ENCODE results near the gene SIX1. TPM values are rescaled to one million over a fixed set of nuclear protein-coding genes. Genes with fewer than 3 reads are reported as not detected.

Gene SIX1
- total RNA-seq, 1 experiment from 2014 or later = 7.4 TPM

DNA sequence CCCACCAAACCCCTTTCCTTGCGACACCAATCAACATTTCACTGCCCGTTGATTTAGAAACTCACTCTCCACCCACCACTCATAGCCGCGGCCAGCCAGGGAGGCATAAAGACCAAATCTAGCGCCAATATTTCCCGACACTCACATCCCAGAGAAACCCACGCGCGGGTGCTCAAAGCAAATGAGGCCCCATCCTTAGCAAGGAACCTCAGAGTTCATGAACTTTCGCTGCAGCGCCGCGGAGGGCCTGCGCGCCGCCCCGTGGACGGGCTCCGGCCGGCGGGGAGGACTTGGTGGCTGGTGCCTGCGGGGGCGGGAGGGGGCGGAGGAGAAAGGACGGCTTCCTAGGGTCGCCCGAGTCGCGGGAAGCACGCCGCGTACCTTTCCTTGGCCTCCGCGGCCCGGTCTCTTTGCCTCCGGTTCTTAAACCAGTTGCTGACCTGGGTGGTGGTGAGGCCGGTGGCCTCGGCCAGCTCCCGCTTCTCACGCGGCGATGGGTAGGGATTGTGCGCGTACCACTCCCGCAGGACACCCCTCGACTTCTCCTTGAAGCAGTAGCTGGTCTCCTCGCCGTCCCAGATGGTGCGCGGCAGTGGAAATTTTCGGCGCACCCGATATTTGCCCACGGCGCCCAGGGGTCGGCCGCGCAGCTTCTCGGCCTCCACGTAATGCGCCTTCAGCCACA is 886 bp downstream of the SIX1 start:
- H3K9me3 ChIP-seq (ENCODE audit: control insufficient read depth, insufficient read depth, low read depth, low read length) = no peaks in the 10 kb centered on the region
- POLR2A ChIA-PET = no interaction called here
- H3K36me3 ChIP-seq (ENCODE audit: control insufficient read depth, insufficient read depth, low read length) = no peaks in the 10 kb centered on the region; the same call in 1 of the 2 replicates
- peaks cover 21% of the 10 kb centered on the region for H3K4me1 ChIP-seq (ENCODE audit: control insufficient read depth, insufficient read depth, low read length)
- H3K27me3 ChIP-seq (ENCODE audit: control insufficient read depth, insufficient read depth, low read length) = no peaks in the 10 kb centered on the region
- ATAC-seq (peak; percentile 42; the same call in 1 of the 2 replicates), DNase-seq (ENCODE audit: low read depth, low spot score) (no peak)
- intact Hi-C loops (cut with micrococcal nuclease; ENCODE audit: unreplicated experiment) (loop anchor here (5.0 kb wide), 2 partner anchors 74 to 334 kb away; partner anchors contain the start of genes SIX4, SLC38A6 and TRMT5), in situ Hi-C loops (cut with HindIII; ENCODE audit: low pct_unique_long_range_greater_than_20kb, low sequenced_read_pairs) (no loop called here)
- peak overlapping the region; percentile 90 for H3K27ac ChIP-seq (ENCODE audit: low read length)
- CTCF ChIA-PET = interaction anchor here (1.3 kb wide), 1 partner anchor 23 kb away, joined by 3 read pairs; no protein-coding TSS in a partner anchor
- no peak for TF ChIP-seq TCF7L2 (IDR thresholded peaks at IDR 0.05; ENCODE audit: low read depth, low read length)
- TF ChIP-seq, protein P1, sequence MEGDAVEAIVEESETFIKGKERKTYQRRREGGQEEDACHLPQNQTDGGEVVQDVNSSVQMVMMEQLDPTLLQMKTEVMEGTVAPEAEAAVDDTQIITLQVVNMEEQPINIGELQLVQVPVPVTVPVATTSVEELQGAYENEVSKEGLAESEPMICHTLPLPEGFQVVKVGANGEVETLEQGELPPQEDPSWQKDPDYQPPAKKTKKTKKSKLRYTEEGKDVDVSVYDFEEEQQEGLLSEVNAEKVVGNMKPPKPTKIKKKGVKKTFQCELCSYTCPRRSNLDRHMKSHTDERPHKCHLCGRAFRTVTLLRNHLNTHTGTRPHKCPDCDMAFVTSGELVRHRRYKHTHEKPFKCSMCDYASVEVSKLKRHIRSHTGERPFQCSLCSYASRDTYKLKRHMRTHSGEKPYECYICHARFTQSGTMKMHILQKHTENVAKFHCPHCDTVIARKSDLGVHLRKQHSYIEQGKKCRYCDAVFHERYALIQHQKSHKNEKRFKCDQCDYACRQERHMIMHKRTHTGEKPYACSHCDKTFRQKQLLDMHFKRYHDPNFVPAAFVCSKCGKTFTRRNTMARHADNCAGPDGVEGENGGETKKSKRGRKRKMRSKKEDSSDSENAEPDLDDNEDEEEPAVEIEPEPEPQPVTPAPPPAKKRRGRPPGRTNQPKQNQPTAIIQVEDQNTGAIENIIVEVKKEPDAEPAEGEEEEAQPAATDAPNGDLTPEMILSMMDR (IDR thresholded peaks at IDR 0.05) = peak; percentile 27; the same call in 1 of the 2 replicates
- H3K4me3 ChIP-seq (ENCODE audit: low read depth in 2 of 2, low read length in 2 of 2) = peak overlapping the region; percentile 69 to 81
- no TSS peak for BruUV-seq (replicated peaks)

DNA sequence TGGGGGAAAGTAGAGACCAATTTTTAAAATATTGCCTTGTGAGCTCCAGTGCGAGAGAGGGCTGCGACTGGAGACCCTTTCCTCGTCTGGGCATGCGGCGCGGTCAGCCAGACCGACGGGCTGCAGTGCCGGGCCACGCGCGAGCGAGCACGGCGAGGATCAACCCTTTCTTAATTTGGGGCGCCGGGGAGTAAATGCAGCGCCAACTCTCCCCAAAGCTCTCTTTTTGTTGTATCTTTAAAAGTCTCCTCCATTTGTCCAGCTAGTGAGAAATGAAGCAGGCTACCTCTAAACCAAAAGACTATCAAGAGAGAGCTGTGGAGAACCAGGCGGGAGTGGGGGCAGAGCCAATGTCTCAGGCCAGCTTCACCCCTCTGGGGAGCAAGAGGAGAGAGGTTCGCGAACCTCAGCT is 1.4 kb downstream of the SIX1 start:
- ChIA-PET POLR2A (no interaction called here), CTCF (interaction anchor here (1.3 kb wide), 1 partner anchor 23 kb away, joined by 3 read pairs; no protein-coding TSS in a partner anchor)
- Histone ChIP-seq H3K9me3 (ENCODE audit: control insufficient read depth, insufficient read depth, low read depth, low read length) (no peaks in the 10 kb centered on the region), H3K27me3 (ENCODE audit: control insufficient read depth, insufficient read depth, low read length) (no peaks in the 10 kb centered on the region), H3K27ac (ENCODE audit: low read length) (peak overlapping the region; percentile 90), H3K4me1 (ENCODE audit: control insufficient read depth, insufficient read depth, low read length) (peaks cover 18% of the 10 kb centered on the region), H3K36me3 (ENCODE audit: control insufficient read depth, insufficient read depth, low read length) (no peaks in the 10 kb centered on the region; the same call in 1 of the 2 replicates), H3K4me3 (ENCODE audit: low read depth in 2 of 2, low read length in 2 of 2) (peak overlapping the region; percentile 69 to 81)
- DNase-seq (ENCODE audit: low read depth, low spot score) (no peak), ATAC-seq (no peak)
- intact Hi-C loops (cut with micrococcal nuclease; ENCODE audit: unreplicated experiment) (loop anchor here (5.0 kb wide), 2 partner anchors 74 to 334 kb away; partner anchors contain the start of genes SIX4, SLC38A6 and TRMT5), in situ Hi-C loops (cut with HindIII; ENCODE audit: low pct_unique_long_range_greater_than_20kb, low sequenced_read_pairs) (no loop called here)
- BruUV-seq (replicated peaks) = no TSS peak
- TF ChIP-seq, protein P1 (IDR thresholded peaks at IDR 0.05) = no peak
- no peak for TF ChIP-seq SIN3A (IDR thresholded peaks at IDR 0.05; ENCODE audit: borderline replicate concordance, insufficient read depth, low read depth, low read length)
- TF ChIP-seq, protein P2, sequence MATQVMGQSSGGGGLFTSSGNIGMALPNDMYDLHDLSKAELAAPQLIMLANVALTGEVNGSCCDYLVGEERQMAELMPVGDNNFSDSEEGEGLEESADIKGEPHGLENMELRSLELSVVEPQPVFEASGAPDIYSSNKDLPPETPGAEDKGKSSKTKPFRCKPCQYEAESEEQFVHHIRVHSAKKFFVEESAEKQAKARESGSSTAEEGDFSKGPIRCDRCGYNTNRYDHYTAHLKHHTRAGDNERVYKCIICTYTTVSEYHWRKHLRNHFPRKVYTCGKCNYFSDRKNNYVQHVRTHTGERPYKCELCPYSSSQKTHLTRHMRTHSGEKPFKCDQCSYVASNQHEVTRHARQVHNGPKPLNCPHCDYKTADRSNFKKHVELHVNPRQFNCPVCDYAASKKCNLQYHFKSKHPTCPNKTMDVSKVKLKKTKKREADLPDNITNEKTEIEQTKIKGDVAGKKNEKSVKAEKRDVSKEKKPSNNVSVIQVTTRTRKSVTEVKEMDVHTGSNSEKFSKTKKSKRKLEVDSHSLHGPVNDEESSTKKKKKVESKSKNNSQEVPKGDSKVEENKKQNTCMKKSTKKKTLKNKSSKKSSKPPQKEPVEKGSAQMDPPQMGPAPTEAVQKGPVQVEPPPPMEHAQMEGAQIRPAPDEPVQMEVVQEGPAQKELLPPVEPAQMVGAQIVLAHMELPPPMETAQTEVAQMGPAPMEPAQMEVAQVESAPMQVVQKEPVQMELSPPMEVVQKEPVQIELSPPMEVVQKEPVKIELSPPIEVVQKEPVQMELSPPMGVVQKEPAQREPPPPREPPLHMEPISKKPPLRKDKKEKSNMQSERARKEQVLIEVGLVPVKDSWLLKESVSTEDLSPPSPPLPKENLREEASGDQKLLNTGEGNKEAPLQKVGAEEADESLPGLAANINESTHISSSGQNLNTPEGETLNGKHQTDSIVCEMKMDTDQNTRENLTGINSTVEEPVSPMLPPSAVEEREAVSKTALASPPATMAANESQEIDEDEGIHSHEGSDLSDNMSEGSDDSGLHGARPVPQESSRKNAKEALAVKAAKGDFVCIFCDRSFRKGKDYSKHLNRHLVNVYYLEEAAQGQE (IDR thresholded peaks at IDR 0.05; ENCODE audit: insufficient read depth in 1 of 2, low read depth in 2 of 2, low read length in 1 of 2) = no peak
- TF ChIP-seq TCF7L2 (IDR thresholded peaks at IDR 0.05; ENCODE audit: low read depth, low read length) = no peak
- TF ChIP-seq POLR2AphosphoS5 (IDR thresholded peaks at IDR 0.05; ENCODE audit: low read depth, low read length) = no peak
